K562 (cell line): ENCODE results near the gene OR51L1. TPM values are rescaled to one million over a fixed set of nuclear protein-coding genes. Genes with fewer than 3 reads are reported as not detected.

Experiments
- ATAC-seq: fragments of 200-7000 bp; cut with Tn5 transposase; 3 replicates; pipeline ENCODE4 v1.9.1; 2020; ENCODE audit warnings: moderate library complexity
- BruUV-seq: library from RNA; stranded (reverse); fragments of 400-500 nt; replicated peaks from 2 replicates; lab custom pipeline; 2021; lab: Mats Ljungman, UMichigan
- CTCF ChIA-PET: fragments of 300-600 bp; formaldehyde crosslinking; extraction: SDS; loops from one replicate; lab custom pipeline; 2021; ENCODE audit warnings: low intra/inter-chr PET ratio; lab: Yijun Ruan, JAX
- POLR2A ChIA-PET: fragments of 300-600, 350-650 bp; sonication (Branson Sonifier 250); formaldehyde crosslinking; extraction: SDS; loops from one replicate; lab custom pipeline; 2021; ENCODE audit warnings: antibody characterized with exemption, inconsistent platforms; lab: Yijun Ruan, JAX
- DNase-seq, 4 experiments: peaks; one replicate each; pipeline versions ENCODE4 v3.0.0 to v3.0.0-alpha.2; 2011 to 2018; ENCODE audit warnings: low spot score in 3 of 4, mixed read lengths in 3 of 4; ENCODE audit errors: extremely low read depth in 1 of 4
- FAIRE-seq: peaks from 2 replicates; lab custom pipeline; 2011; peaks lifted over from hg19 to GRCh38; lab: Jason Lieb, UNC
- H2AFZ ChIP-seq: 2 replicates; pipeline ENCODE4 v1.6.0; 2011; ENCODE audit warnings: low read depth, low read length, control low read depth, inconsistent platforms
- H3K27ac ChIP-seq: fragments of 200-600 bp; 3 replicates; pipeline ENCODE4 v1.8.0; 2011; ENCODE audit warnings: low read depth, mild to moderate bottlenecking, control low read depth, inconsistent platforms, low read length, moderate library complexity, mixed read lengths; ENCODE audit errors: extremely low read depth
- H3K27me3 ChIP-seq, 2 experiments: fragments of 300-600 bp in 1 of 2; 2 replicates in 1 of 2; 3 replicates in 1 of 2; pipeline versions ENCODE4 v1.6.0 to v1.8.0; 2011; ENCODE audit warnings: inconsistent platforms in 2 of 2, low read length in 2 of 2, mild to moderate bottlenecking in 1 of 2, mixed read lengths in 1 of 2, moderate library complexity in 1 of 2; ENCODE audit not compliant: control insufficient read depth in 2 of 2, insufficient read depth in 2 of 2
- H3K36me3 ChIP-seq: fragments of 300-600 bp; 3 replicates; pipeline ENCODE4 v1.8.0; 2011; ENCODE audit warnings: mild to moderate bottlenecking, low read length, inconsistent platforms; ENCODE audit not compliant: control insufficient read depth, insufficient read depth
- H3K4me1 ChIP-seq, 2 experiments: fragments of 200-600 bp in 1 of 2; replicated peaks in 1 of 2; 2 replicates in 1 of 2; 3 replicates in 1 of 2; pipeline versions ENCODE4 v1.5.1 to v1.8.0; 2011; ENCODE audit warnings: inconsistent platforms in 2 of 2, low read length in 2 of 2, mild to moderate bottlenecking in 1 of 2, mixed read lengths in 1 of 2, moderate library complexity in 1 of 2; ENCODE audit not compliant: control insufficient read depth in 2 of 2, insufficient read depth in 2 of 2
- H3K4me2 ChIP-seq: 2 replicates; pipeline ENCODE4 v1.6.1; 2011; ENCODE audit warnings: low read length, control low read depth, inconsistent platforms, mixed read lengths; ENCODE audit not compliant: insufficient read depth
- H3K4me3 ChIP-seq: fragments of 200-600 bp; sonication (generic), shearing (Covaris generic); 2 replicates; pipeline ENCODE4 v1.5.1; 2016; ENCODE audit warnings: control low read depth, inconsistent platforms
- H3K79me2 ChIP-seq: fragments of 200-600 bp; 3 replicates; pipeline ENCODE4 v1.8.0; 2011; ENCODE audit warnings: low read length, inconsistent platforms; ENCODE audit not compliant: control insufficient read depth, insufficient read depth
- H3K9ac ChIP-seq, 2 experiments: 2 replicates each; pipeline versions ENCODE4 v1.6.0 to v1.6.1; 2011; ENCODE audit warnings: low read depth in 2 of 2, low read length in 2 of 2, control low read depth in 1 of 2, inconsistent platforms in 1 of 2, mild to moderate bottlenecking in 1 of 2, mixed read lengths in 1 of 2; ENCODE audit not compliant: insufficient read depth in 1 of 2
- H3K9me1 ChIP-seq: one replicate; pipeline ENCODE4 v1.6.0; 2011; ENCODE audit warnings: inconsistent platforms, mild to moderate bottlenecking, low read length, moderate library complexity; ENCODE audit not compliant: control insufficient read depth, insufficient read depth
- H3K9me3 ChIP-seq: replicated peaks from 2 replicates; pipeline ENCODE4 v1.5.1; 2011; ENCODE audit warnings: low read depth, low read length, inconsistent platforms; ENCODE audit not compliant: control insufficient read depth, insufficient read depth
- H4K20me1 ChIP-seq: replicated peaks from 2 replicates; pipeline ENCODE4 v1.6.1; 2011; ENCODE audit warnings: low read length, inconsistent platforms, mixed read lengths; ENCODE audit not compliant: control insufficient read depth, insufficient read depth
- E2F6 ChIP-seq, 2 experiments: IDR thresholded peaks; 2 replicates each; pipeline ENCODE4 v1.6.1; 2011; ENCODE audit warnings: borderline replicate concordance in 1 of 2, control low read depth in 1 of 2, low read depth in 1 of 2, low read length in 1 of 2, mild to moderate bottlenecking in 1 of 2, mixed read lengths in 1 of 2, moderate library complexity in 1 of 2; ENCODE audit not compliant: insufficient read depth in 1 of 2, insufficient read length in 1 of 2, poor library complexity in 1 of 2, severe bottlenecking in 1 of 2; ENCODE audit errors: extremely low read depth in 1 of 2
- ETV5 ChIP-seq: sonication (generic); formaldehyde crosslinking; IDR thresholded peaks from 2 replicates; pipeline ENCODE4 v1.4.0; 2020; ENCODE audit warnings: low read depth, mild to moderate bottlenecking, missing genetic modification reagents
- RAD21 ChIP-seq, 2 experiments: fragments of 250-450 bp in 1 of 2; fragments of 450-650 bp in 1 of 2; sonication (Bioruptor Pico) in 1 of 2; formaldehyde crosslinking in 1 of 2; IDR thresholded peaks in 1 of 2; conservative IDR thresholded peaks in 1 of 2; 2 replicates each; pipeline versions ENCODE4 v1.4.0 to v1.8.0; 2020 to 2022; ENCODE audit warnings: mild to moderate bottlenecking in 2 of 2, moderate library complexity in 1 of 2
- WGBS: fragments of 100-300 bp; shearing (Covaris generic); methylation state at CpG from one replicate; pipeline ENCODE4 v1.1.6; 2016; ENCODE audit warnings: low coverage, mixed read lengths; ENCODE audit not compliant: insufficient coverage; ENCODE audit errors: missing lambda C conversion rate; 5-methylcytosine and 5-hydroxymethylcytosine counted together
- in situ Hi-C: fragments of 300-500 bp; cut with MboI; formaldehyde crosslinking; loops from 4 replicates; pipeline ENCODE4 v1.15.0; 2018; ENCODE audit warnings: inconsistent platforms, mixed read lengths
- intact Hi-C: fragments of 100-400 bp; cut with micrococcal nuclease; formaldehyde crosslinking; loops from 2 replicates; pipeline ENCODE4 v1.14.2; 2022
- polyA plus RNA-seq, 8 experiments: library from polyadenylated mRNA; depleted of rRNA in 4 of 8; stranded (reverse) in 5 of 8; unstranded in 3 of 8; fragments of >200 nt; fragmentation: Nextera tagmentation in 2 of 8; fragmentation: Illumina TruSeq in 1 of 8; extraction: Ambion mirVana in 2 of 8; extraction: Trizol in 1 of 8; gene quantifications; 2 replicates each; pipeline versions ENCODE4 v1.2.1 to v1.2.3, GENCODE V29; 2011 to 2014; ENCODE audit warnings: inconsistent platforms in 1 of 8, missing spikeins in 1 of 8
- total RNA-seq, 7 experiments: library from RNA; depleted of rRNA in 6 of 7; stranded (reverse); fragments of >200 nt in 6 of 7; fragmentation: Illumina TruSeq in 2 of 7; extraction: Trizol in 2 of 7; gene quantifications; 2 replicates each; pipeline versions ENCODE4 v1.2.1 to v1.2.3, GENCODE V29; 2011 to 2021; ENCODE audit warnings: low replicate concordance in 1 of 7
- TF ChIP-seq, protein P1 (sequence below): fragments of 450-650 bp; IDR thresholded peaks from 2 replicates; pipeline ENCODE4 v1.7.0; 2016; ENCODE audit warnings: borderline replicate concordance

The OR51L1 gene
- total and polyA plus RNA-seq, 9 of the 15 experiments (the other 6 are each of a cell fraction or from before 2014, with no cell fraction given): not detected

DNA sequence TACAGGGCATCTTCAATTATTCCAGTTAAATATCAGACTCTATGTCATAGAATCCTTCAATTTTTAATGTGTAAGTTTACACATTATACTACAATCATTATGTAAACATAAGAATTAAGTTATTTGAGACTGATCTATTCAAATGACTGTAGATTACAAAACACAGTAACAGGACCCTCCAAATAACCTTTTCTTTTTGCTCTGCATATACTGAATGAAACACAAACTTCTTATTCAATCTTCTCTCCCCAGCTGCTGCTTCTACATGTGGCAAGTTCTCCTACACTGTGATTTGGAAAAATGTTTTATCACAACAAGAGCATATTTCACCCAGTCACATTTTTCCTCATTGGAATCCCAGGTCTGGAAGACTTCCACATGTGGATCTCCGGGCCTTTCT, 51.6 kb downstream of the OR51L1 start, which contains the start of gene OR52J3:
Gene OR52J3 (plus strand): TSS at position 301 of the 400 bp plus-strand sequence. CDS start 0 bp downstream, at position 301.
- peaks cover 0 to 4% of the 10 kb centered on the region in 2 experiments; a peak in 3 of 5 replicates for H3K27me3 ChIP-seq
- H3K9me1 ChIP-seq: no peaks in the 10 kb centered on the region
- H3K36me3 ChIP-seq: no peaks in the 10 kb centered on the region
- POLR2A ChIA-PET: no interaction called here
- no TSS peak for BruUV-seq
- H3K4me1 ChIP-seq: no peaks in the 10 kb centered on the region
- TF ChIP-seq RAD21 (CRISPR knock-in tag; conservative IDR thresholded peaks at IDR 0.05 in 1 of 2, IDR thresholded peaks at IDR 0.05 in 1 of 2) (no peak), ETV5 (no peak), E2F6 (IDR thresholded peaks at IDR 0.05; ENCODE audit: borderline replicate concordance in 1 of 2, extremely low read depth in 1 of 2, insufficient read depth in 1 of 2, insufficient read length in 1 of 2, low read depth in 1 of 2, low read length in 1 of 2, poor library complexity in 1 of 2, severe bottlenecking in 1 of 2) (no peak)
- TF ChIP-seq, protein P1, sequence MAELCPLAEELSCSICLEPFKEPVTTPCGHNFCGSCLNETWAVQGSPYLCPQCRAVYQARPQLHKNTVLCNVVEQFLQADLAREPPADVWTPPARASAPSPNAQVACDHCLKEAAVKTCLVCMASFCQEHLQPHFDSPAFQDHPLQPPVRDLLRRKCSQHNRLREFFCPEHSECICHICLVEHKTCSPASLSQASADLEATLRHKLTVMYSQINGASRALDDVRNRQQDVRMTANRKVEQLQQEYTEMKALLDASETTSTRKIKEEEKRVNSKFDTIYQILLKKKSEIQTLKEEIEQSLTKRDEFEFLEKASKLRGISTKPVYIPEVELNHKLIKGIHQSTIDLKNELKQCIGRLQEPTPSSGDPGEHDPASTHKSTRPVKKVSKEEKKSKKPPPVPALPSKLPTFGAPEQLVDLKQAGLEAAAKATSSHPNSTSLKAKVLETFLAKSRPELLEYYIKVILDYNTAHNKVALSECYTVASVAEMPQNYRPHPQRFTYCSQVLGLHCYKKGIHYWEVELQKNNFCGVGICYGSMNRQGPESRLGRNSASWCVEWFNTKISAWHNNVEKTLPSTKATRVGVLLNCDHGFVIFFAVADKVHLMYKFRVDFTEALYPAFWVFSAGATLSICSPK: no peak
- H4K20me1 ChIP-seq: no peaks in the 10 kb centered on the region
- H3K4me2 ChIP-seq: no peak within 1 kb of the TSS; the same call in 1 of the 2 replicates
- FAIRE-seq: no peak
- DNase-seq: no peak
- H3K79me2 ChIP-seq: no peaks in the 10 kb centered on the region
- H2AFZ ChIP-seq: no peak within 1 kb of the TSS; the same call in 1 of the 2 replicates
- no peak within 1 kb of the TSS for H3K9ac ChIP-seq
- H3K27ac ChIP-seq: no peak within 1 kb of the TSS
- H3K9me3 ChIP-seq: no peaks in the 10 kb centered on the region
- CTCF ChIA-PET: no interaction called here
- H3K4me3 ChIP-seq: no peak within 1 kb of the TSS
- 0% methylated on average over 1 of the region's 1 CpG for WGBS
- intact Hi-C loops: no loop called here
- no peak for ATAC-seq
- in situ Hi-C loops: no loop called here
